Epithelial cell of esophagus (primary cell): Measurements from ENCODE around the gene TNPO2.

Experiments used
- DNase-seq: peaks from one replicate; pipeline ENCODE4 v3.0.0; 2010; ENCODE audit warnings: low read depth
- H3K4me3 ChIP-seq: 2 replicates; pipeline ENCODE4 v1.5.1; 2011; ENCODE audit warnings: mild to moderate bottlenecking, low read length, control low read depth
- CTCF ChIP-seq: IDR thresholded peaks from 2 replicates; pipeline ENCODE4 v1.5.1; 2011; ENCODE audit warnings: low read depth, mild to moderate bottlenecking, low read length, control low read depth, inconsistent platforms; ENCODE audit not compliant: insufficient read depth; ENCODE audit errors: missing control alignments

Gene TNPO2

GRCh38 chr19:12752056-12752781 is 28.5 kb upstream of the TNPO2 start:
- H3K4me3 ChIP-seq, result no peak overlapping the region
- DNase-seq, result no peak
- no peak for TF ChIP-seq CTCF

- no peak within 1 kb of the TSS for H3K4me3 ChIP-seq
- DNase-seq, result no peak
- no peak for TF ChIP-seq CTCF
Observed at GRCh38 chr19:12751635-12752034, 27.9 kb upstream of the TNPO2 start, which contains the start of gene BEST2. TSS of gene BEST2 (plus strand) at chr19:12751791. CDS start at chr19:12752593, 802 bp downstream.

GRCh38 chr19:12750851-12751250 is 27.1 kb upstream of the TNPO2 start:
- DNase-seq, result peak; percentile 56
- no peak for TF ChIP-seq CTCF

GRCh38 chr19:12749938-12750521 is 26.3 kb upstream of the TNPO2 start:
- peak; percentile 65 for DNase-seq
- no peak overlapping the region for H3K4me3 ChIP-seq

More at GRCh38 chr19:12750851-12751250, 27.1 kb upstream of the TNPO2 start:
- H3K4me3 ChIP-seq, result no peak overlapping the region

DNA sequence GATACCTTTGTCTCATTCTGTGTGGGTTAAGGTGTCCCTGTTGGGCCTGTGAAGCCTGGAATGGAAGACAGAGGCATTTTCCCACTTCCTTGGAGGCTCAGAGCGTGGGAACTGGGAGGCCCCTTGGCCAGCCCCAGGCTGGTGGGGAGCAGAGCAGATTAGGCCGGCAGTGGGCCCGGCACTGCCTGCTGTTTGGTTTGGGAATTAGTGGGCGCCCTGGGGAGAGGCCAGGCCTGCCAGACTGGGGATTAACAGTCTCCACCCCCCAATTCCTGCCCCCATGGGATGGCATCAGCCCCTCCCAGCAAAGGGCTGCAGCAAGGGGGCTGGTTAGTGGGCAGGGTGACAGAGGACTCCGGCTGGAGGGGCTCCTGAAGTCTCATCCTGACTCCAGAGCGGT is 24.8 kb upstream of the TNPO2 start:
- no peak for TF ChIP-seq CTCF
- no peak for DNase-seq
- H3K4me3 ChIP-seq, result no peak overlapping the region

More at GRCh38 chr19:12749938-12750521, 26.3 kb upstream of the TNPO2 start:
- TF ChIP-seq CTCF, result no peak

GRCh38 chr19:12745166-12745897 is 21.6 kb upstream of the TNPO2 start:
- DNase-seq, result no peak
- H3K4me3 ChIP-seq, result no peak overlapping the region
- TF ChIP-seq CTCF, result no peak
